T1000 (cell line): Measurements from ENCODE around the gene KCTD2.
"Not testable (repeated sequence)": the region's sequence is repeated elsewhere in the genome, so short reads cannot be mapped to it uniquely, and the experiment has no call there.

Experiments
- DNase-seq: peaks from one replicate; lab custom pipeline; 2025; ENCODE audit warnings: mixed read lengths; lab: John Stamatoyannopoulos, UW

KCTD2 gene

GRCh38 chr17:75020331-75021110, 26.5 kb upstream of the KCTD2 start:
- no peak for DNase-seq

GRCh38 chr17:75024686-75025397, 22.2 kb upstream of the KCTD2 start:
- DNase-seq = no peak

- DNase-seq = not testable (repeated sequence)
Measured at GRCh38 chr17:75025398-75025734, 21.7 kb upstream of the KCTD2 start.

GRCh38 chr17:75026650-75027049, 20.4 kb upstream of the KCTD2 start:
- not testable (repeated sequence) for DNase-seq

GRCh38 chr17:75030161-75030560, 16.9 kb upstream of the KCTD2 start:
- DNase-seq = no peak

GRCh38 chr17:75031972-75032719, 14.9 kb upstream of the KCTD2 start:
- peak; percentile 77 for DNase-seq

GRCh38 chr17:75032720-75033280, 14.2 kb upstream of the KCTD2 start:
- DNase-seq = no peak

- peak; percentile 97 for DNase-seq
Measured at GRCh38 chr17:75033346-75034235, 13.4 kb upstream of the KCTD2 start.

GRCh38 chr17:75034236-75034908, 12.7 kb upstream of the KCTD2 start:
- peak; percentile 85 for DNase-seq

GRCh38 chr17:75036643-75037268, 10.3 kb upstream of the KCTD2 start:
- no peak for DNase-seq

- DNase-seq = no peak
Measured at GRCh38 chr17:75039238-75039637, 7.8 kb upstream of the KCTD2 start.

- DNase-seq = no peak
Measured at GRCh38 chr17:75041656-75042280, 5.3 kb upstream of the KCTD2 start.

GRCh38 chr17:75043789-75044188, 3.2 kb upstream of the KCTD2 start:
- not testable (repeated sequence) for DNase-seq

GRCh38 chr17:75044716-75045115, 2.3 kb upstream of the KCTD2 start:
- DNase-seq = no peak

GRCh38 chr17:75045946-75046406, 1.0 kb upstream of the KCTD2 start:
- DNase-seq = not testable (repeated sequence)

- DNase-seq = no peak
Measured at GRCh38 chr17:75047398-75048098, 523 bp downstream of the KCTD2 start.

GRCh38 chr17:75048249-75048878, 1.3 kb downstream of the KCTD2 start:
- DNase-seq = no peak

GRCh38 chr17:75049057-75049456, 2.0 kb downstream of the KCTD2 start:
- DNase-seq = no peak

GRCh38 chr17:75049706-75050105, 2.7 kb downstream of the KCTD2 start:
- no peak for DNase-seq
